GM12864 (cell line): ENCODE measurements around the gene NT5C2.
"Not testable (repeated sequence)": the region's sequence is repeated elsewhere in the genome, so short reads cannot be mapped to it uniquely, and the experiment has no call there.

Experiments
- DNase-seq: peaks from one replicate; pipeline ENCODE4 v3.0.0-alpha.2; 2011; ENCODE audit warnings: low read depth
- H3K4me3 ChIP-seq: 2 replicates; pipeline ENCODE4 v1.5.1; 2011; ENCODE audit warnings: mild to moderate bottlenecking, low read depth, low read length, control low read depth
- TF ChIP-seq, protein P1 (sequence below): IDR thresholded peaks from 2 replicates; pipeline ENCODE4 v1.5.1; 2011; ENCODE audit warnings: low read depth, mild to moderate bottlenecking, moderate library complexity, low read length, control low read depth, inconsistent platforms; ENCODE audit errors: missing control alignments

The NT5C2 gene

DNA sequence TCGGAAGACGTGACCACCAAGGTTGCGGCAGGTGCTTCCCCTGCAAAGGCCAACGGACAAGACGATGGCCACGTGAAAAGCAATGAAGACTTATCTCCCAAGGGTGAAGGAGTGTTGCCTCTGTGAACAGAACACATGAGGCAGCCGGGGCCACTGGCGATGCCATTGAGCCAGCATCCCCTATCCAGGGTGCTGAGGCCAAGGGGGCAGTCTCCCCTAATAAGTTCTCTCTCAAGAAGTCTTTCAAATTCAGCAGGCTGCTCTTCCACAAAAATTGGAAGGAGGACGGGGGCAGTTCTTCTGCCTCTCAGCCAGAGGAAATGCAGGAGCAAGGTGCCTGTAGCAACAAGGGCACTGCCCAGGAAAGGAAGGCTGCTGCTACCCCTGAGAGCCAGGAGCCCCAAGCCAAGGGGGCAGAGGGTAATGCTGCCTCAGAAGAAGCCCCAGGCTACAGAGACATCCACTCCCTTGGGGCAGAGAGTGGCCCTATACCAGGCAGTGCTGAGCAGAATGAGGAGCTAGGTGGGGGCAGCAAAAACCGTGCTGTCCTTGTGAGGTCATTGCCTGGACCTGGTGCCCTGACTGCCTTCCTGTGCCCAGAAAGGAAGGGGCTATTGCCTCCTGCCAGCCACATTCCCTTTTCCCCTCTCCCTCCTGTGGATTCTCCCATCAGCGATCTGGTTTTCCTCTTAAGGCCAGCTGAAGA, 17.3 kb downstream of the NT5C2 start:
- TF ChIP-seq, protein P1, sequence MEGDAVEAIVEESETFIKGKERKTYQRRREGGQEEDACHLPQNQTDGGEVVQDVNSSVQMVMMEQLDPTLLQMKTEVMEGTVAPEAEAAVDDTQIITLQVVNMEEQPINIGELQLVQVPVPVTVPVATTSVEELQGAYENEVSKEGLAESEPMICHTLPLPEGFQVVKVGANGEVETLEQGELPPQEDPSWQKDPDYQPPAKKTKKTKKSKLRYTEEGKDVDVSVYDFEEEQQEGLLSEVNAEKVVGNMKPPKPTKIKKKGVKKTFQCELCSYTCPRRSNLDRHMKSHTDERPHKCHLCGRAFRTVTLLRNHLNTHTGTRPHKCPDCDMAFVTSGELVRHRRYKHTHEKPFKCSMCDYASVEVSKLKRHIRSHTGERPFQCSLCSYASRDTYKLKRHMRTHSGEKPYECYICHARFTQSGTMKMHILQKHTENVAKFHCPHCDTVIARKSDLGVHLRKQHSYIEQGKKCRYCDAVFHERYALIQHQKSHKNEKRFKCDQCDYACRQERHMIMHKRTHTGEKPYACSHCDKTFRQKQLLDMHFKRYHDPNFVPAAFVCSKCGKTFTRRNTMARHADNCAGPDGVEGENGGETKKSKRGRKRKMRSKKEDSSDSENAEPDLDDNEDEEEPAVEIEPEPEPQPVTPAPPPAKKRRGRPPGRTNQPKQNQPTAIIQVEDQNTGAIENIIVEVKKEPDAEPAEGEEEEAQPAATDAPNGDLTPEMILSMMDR: no peak
- H3K4me3 ChIP-seq: no peak overlapping the region
- DNase-seq: no peak

DNA sequence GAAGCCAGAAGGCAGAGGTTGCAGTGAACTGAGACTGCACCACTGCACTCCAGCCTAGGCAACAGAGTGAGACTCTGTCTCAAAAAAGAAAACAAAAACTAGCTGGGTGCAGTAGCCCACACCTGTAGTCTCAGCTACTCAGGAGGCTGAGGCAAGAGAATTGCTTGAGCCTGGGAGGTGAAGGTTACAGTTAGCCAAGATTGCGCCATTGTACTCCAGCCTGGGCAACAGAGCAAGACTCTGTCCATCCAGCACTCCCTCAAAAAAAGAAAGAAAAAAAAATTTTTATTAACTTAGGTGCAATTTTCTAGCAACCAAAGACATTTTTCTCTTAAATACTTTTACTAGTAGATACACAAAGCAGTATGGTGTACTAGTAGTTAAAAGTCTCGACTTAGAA, 18.7 kb downstream of the NT5C2 start:
- not testable (repeated sequence) for DNase-seq, H3K4me3 ChIP-seq

DNA sequence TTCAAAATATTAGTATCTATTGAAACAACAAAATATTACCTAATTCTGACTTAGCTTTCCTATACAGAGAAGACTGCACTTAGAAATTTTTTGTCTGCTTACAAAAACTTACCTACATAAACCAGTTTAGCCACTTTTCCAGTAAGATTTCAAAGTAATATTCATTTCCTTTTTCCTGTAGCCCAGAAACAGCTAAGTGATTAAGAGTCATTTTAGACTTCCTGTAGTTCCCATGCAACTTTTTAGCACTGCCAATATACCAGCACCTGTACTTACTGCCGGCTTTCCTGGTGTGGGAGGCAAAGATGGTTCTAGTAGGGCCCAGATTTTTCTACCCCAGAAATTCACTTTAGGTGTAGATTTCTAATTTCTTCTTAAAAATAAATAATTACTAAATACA, 21.8 kb downstream of the NT5C2 start:
- TF ChIP-seq, protein P1: no peak
- no peak overlapping the region for H3K4me3 ChIP-seq
- no peak for DNase-seq

DNA sequence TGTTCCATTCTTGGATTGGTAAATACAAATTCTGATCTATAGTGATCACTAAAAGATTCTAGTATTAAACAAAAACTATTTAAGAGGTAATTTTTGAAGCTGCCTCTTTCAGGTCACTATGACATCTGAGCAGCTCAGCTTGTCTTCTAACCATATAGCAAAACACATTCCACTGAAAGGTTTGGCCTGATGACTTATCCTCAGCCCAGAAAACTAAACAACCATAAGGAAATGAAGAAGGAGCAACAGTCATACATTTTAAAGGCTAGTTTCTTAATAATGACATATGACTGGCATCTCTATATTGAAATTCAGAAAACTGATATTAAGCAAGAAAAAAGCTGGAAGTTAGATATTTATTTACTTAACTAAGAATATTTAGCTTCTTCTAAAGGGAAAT, 24.6 kb downstream of the NT5C2 start:
- DNase-seq: no peak
- TF ChIP-seq, protein P1: no peak
- H3K4me3 ChIP-seq: no peak overlapping the region

DNA sequence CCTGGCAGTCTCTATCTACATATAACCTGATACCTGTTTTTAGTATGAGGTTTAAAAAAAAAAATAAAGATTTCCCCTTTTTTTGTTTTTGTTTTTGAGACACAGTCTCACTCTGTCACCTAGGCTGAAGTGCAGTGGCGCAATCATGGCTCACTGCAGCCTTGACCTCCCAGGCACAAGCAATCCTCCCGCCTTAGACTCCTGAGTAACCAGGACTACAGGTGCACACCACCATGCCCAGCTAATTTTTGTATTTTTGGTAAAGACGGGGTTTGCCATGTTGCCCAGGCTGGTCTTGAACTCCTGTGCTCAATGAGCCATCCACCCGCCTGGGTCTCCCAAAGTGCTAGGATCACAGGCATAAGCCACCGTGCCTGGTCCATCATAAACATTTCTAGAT, 25.5 kb downstream of the NT5C2 start:
- not testable (repeated sequence) for H3K4me3 ChIP-seq, DNase-seq

DNA sequence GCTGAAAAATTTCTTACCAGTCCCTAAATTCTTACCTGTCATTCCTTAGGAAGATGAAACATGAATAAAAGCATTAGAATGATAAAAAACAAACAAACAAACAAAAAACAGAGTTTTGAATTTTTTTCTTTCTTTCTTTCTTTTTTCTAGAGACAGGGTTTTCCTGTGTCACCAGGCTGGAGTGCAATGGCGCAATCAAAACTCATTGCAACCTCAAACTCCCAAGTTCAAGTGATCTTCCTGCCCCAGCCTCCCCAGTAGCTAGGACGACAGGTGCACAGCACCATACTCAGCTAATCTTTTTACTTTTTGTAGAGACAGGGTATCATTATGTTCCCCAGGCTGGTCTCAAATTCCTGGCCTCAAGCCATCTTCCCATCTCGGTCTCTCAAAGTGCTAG, 26.5 kb downstream of the NT5C2 start:
- DNase-seq: no peak
- TF ChIP-seq, protein P1: no peak
- no peak overlapping the region for H3K4me3 ChIP-seq

DNA sequence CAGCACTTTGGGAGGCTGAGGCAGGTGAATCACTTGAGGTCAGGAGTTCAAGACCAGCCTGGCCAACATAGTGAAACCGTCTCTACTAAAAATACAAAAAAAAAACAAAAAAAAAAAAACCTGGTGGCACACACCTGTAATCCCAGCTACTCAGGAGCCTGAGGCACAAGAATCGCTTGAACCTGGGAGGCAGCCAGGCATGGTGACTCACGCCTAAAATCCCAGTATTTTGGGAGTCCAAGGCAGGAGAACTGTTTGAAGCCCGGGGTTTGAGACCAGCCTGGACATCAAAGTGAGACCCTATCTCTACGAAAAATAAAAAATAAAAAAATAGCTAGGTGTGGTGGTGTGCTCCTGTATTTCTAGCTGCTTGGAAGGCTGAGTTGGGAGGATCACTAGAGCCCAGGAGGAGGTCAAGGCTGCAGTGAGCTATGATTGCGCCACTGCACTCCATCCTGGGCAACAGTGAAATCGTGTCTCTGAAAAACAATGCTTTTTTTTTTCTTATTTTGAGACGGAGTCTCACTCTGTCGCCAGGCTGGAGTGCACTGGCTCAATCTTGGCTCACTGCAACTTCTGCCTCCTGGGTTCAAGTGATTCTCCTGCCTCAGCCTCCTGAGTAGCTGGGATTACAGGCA, 29.2 kb downstream of the NT5C2 start:
- not testable (repeated sequence) for H3K4me3 ChIP-seq, DNase-seq

DNA sequence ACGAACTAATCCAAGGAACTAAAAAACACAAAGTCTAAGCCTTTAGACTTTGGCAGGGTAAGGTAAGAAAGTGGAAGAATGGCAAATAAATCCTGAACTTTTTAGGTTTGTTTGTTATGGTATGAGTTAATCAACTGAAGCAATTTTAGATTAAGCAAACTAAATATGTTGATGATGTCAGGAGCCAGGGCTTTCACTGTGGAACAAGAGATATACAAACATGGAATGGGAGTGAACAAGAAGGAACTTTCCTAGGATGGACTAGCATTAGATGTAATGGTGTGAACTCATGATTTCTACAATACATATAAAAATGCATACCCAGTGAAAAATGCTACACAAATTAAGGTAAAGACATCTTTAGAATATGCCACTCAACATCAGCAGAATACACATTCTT, 35.8 kb downstream of the NT5C2 start:
- DNase-seq: no peak
- H3K4me3 ChIP-seq: no peak overlapping the region
- TF ChIP-seq, protein P1: no peak
